ENCODE measurements around the gene ARHGEF4.

DNA sequence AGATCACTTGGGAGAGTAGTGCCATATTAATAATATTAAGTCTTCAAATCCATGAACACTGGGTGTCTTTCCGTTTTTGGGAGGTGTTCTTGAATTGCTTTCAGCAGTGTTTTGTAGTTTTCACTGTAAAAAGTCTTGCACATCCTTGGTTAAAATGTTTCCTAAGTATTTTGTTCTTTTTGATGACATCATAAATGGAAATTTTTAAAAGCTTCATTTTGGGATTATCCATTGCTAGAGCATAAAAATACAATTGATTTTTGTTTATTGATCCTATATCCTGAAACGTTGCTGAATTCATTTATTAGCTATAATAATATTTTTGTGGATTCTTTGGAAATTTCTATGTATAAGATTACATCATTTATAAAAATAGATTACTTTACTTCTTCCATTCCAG, 96.8 kb downstream of the ARHGEF4 start:
- TF ChIP-seq CTCF (IDR thresholded peaks at IDR 0.05; ENCODE audit: insufficient read depth, low read depth, low read length) (no peak), EZH2 (IDR thresholded peaks at IDR 0.05; ENCODE audit: insufficient read depth, low read length) (no peak)

All from astrocyte (in vitro differentiated cells and primary cell).